DMS53 treated with DMSO at 0.1 percent for 48 hours (cell line): Measurements from ENCODE around the gene NTN3.
A peak's percentile ranks its signal among the peaks of the same experiment; 100 is the strongest.
"Not testable (repeated sequence)": the region's sequence is repeated elsewhere in the genome, so short reads cannot be mapped to it uniquely, and the experiment has no call there.

ENCODE experiments used
- DNase-seq: peaks from one replicate; lab custom pipeline; 2025; ENCODE audit not compliant: unreplicated experiment; lab: John Stamatoyannopoulos, UW

The NTN3 gene

DNA sequence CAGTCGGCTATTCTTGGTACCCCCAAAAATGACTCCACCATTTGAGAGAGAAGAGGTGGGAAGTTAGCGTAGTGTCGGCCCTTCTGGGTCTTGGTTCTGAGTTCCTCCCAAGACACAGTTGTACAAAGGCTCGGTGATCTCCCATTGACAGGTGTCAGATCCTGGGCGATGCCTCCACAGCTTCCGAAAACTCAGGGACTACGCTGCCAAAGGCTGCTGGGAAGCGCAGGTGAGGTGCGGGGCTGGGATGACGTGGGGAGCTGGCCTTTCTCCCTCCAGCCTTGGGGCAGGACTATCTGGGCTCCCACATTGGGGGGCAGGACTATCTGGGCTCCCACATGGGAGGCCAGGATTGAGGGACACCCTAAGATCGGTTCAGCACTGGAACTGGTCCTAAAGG lies 31.5 kb upstream of the NTN3 start:
- DNase-seq: no peak

DNA sequence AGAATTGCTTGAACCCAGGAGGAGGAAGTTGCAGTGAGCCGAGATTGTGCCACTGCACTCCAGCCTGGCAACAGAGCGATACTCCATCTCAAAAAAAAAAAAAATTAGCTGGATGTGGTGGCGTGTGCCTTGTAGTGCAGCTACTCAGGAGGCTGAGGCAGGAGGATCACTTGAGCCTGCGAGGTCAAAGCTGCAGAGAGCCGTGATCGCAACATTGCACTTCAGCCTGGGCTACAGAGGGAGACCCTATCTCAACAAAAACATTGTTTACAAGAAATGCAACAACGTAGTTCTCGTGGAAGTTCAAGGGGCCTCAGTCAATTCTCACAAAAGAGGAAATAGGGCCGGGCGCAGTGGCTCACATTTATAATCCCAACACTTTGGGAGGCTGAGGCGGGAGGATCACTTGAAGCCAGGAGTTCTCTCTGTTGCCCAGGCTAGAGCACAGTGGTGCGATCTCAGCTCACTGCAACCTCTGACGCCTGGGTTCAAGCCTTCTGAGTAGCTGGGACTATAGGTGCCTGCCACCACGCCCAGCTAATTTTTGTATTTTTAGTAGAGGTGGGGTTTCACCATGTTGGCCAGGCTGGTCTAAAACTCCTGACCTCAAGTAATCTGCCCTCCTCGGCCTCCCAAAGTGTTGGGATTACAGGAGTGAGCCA lies 29.8 kb upstream of the NTN3 start:
- not testable (repeated sequence) for DNase-seq

- no peak for DNase-seq
These were observed 27.5 kb upstream of the NTN3 start for GRCh38 chr16:2443555-2443954.

DNA sequence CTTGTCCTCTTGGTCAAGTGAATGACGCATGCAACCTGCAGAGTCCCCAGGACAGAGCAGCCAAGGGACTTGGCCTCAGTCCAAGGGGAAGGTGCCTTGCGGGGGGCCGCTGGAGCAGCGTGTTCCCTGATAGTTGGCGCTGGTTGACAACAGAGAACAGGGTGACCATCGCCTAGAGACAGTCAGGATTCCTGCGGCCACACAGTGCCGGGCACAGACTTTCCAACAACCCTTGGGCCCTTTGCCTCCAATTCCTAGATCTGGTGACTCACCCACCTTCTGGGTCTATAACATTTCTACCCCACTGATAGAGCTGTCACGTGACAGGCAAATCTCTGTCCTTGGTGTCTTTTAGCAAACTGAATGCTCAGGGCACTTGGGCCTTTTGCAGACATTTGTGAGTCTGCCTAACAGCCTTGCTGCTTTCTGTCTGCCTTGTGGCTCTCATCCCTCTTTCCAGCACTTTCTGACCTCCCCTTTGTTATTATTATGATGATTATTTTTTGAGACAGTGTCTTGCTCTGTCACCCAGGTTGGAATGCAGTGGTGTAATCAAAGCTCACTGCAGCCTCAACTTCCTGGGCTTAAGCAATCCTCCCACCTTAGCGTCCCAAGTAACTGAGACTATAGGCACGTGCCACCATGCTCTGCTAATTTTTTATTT lies 23.0 kb upstream of the NTN3 start:
- DNase-seq: no peak

DNA sequence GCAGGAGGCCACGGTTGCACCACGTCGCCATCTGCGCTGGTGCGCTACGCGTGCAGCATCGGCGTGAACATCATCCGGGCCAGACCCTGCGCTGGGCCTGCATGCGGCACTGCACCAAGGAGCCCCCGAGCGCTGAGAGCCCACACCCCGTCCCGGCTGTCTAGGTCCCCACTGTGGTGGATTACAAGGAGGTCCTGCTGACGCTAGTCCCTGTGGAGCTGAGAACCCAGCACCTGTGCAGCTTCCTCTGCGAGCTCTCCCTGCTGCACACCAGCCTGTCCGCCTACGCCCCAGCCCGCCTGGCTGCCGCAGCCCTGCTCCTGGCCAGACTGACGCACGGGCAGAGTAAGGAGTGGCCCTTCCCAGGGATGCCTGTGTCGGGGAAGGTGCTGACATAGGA lies 22.0 kb upstream of the NTN3 start:
- DNase-seq: no peak

- DNase-seq: no peak
These were observed 20.6 kb upstream of the NTN3 start for GRCh38 chr16:2450535-2450934.

DNA sequence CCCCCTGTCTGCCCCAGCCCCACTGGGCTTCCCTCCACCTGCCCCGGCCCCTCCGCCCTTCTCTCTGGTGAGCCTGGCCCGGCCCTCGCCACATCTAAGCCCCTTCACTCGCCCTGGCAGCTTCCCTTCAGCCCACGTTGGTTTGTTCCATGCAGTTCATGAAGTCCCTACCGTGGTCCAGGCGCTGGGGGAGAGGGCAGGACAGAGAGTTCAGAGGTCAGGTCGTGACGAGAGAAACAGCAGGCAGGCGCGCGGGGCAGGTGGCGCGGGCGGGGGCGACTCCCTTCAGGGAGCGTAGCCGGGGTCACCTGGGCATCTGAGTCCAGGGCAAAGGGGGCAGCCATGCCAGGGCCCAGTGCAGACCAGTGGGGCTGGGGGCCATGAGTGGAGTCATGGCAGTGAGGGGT lies 20.1 kb upstream of the NTN3 start:
- no peak for DNase-seq

GRCh38 chr16:2451851-2452320 lies 19.2 kb upstream of the NTN3 start:
- DNase-seq: no peak

- no peak for DNase-seq
These were observed 18.4 kb upstream of the NTN3 start for GRCh38 chr16:2452650-2453049.

DNA sequence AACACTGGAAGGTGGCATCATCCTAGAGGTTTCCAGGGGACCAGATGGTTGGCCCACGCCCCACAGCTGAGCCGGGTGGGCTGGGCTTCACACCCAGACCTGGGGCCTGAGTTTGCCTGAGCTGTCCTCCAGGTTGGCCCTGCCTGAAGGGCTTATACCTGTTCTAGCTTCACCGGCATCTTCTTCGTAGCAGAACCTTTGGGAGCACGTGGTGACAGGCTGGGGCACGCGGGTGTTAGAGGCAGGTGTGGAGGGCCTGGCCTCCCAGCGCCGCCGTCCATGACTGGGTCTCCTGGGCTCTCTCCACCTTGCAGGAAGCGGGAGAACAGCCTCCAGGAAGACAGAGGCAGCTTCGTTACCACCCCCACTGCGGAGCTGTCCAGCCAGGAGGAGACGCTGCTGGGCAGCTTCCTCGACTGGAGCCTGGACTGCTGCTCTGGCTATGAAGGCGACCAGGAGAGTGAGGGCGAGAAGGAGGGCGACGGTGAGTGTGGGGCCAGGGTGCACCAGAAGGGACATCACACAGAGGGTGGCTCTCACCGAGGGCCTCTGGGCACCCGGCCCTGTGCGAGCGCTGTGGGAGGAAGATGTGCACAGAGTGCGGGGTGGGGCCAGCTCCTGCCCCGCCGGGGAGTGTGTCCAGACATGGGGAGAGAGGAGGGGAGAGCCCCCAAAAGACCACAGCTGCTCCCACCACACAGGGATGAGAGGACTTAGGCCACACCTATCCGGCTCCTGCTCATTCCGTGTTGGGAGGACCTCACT lies 15.8 kb upstream of the NTN3 start:
- DNase-seq: no peak

DNA sequence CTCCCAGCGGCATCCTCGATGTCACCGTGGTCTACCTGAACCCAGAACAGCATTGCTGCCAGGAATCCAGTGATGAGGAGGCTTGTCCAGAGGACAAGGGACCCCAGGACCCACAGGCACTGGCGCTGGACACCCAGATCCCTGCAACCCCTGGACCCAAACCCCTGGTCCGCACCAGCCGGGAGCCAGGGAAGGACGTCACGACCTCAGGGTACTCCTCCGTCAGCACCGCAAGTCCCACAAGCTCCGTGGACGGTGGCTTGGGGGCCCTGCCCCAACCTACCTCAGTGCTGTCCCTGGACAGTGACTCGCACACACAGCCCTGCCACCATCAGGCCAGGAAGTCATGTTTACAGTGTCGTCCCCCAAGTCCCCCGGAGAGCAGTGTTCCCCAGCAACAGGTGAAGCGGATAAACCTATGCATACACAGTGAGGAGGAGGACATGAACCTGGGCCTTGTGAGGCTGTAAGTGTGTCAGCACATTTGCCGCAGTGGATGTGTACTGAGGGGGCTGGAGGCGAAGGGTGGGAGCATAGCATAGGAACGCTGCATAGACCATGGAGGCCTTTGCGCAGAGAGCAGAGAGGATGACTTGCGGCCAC lies 14.4 kb upstream of the NTN3 start:
- DNase-seq: no peak

- no peak for DNase-seq
These were observed 13.8 kb upstream of the NTN3 start for GRCh38 chr16:2457267-2457666.

DNA sequence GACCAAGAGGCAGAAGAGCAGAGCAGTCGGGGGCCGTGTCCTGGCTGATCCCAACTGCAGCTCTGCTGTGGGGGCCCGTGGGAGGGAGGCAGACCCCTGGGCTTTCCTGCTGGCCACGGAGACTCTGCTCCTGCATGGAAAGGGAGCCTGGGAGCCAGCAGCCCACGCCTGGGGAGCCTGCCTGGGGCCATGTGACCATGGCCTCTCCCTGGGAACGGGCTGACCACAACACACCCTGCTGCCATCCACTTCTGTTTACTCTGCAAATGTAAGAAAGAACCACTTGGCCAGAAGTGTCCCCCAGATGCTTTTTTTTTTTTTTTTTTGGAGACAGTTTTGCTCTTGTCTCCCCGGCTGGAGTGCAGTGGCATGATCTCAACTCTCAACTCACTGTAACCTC lies 13.2 kb upstream of the NTN3 start:
- DNase-seq: no peak

DNA sequence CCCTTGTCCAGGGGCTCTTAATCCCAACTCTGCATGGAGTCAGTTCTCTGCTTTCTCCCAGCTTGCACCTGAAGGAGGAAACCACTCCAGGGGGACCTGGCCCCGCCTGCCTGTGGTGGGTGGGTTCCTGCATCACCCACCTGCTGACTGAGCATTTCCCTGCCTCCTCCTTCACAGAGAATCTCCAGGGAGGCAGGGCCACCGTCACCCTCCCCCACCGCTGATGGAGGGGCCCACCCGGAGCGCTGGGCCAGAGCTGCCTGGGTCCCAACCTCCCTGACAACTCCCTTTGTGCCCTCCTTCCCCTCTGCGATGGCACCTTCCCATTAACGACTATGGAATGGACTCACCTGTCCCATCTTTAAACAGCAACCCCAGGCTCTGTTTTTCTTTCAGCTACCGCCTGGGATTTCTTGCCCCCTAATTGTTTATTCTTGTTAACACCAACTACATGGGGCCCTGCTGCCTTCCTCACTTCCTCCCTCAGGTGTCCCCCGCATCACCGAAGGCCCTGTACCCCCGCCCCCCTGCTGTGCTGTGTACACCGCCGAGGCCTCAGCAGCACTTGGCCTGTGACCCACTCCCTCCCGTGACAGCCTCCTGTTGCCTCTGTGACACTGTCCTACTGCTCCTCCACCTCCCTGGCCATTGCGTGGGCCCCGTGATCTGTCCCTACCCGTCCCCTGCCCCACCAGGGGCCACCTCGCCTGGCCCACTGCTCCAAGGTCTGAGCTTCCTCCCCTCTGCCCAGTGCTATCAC lies 12.0 kb upstream of the NTN3 start:
- DNase-seq: no peak

DNA sequence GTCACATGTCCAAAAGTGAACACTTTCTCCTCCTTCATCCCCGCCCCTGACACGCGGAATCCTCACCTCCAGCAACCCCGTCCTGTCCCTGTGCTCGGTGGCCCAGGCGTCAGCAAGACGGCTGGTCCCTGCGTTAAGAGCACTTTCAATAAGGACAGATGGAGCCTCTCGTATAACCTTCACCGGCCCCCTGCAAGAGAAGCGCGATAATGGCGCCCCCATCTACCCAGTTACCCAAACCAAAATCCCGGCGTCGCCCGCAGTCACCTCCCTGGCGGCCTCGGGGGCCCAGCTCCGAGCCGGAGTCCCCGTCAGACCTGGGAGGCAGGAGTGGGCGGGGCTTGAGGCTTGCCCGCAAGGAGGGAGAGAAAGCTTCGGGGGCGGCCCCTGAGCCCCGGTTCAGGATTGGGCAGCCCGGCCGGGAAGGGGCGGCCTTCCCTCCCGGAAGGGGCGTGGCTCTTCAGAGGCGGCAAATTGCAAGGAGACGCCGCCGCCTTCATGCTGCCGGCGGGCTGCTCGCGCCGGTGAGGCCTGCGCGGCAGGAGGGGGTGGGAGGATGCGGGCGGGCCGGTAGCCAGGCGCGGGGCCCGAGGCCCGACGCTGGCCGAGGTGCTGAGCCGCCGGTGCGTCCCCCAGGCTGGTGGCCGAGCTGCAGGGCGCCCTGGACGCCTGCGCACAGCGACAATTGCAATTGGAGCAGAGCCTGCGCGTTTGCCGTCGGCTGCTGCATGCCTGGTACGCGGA lies 11.3 kb upstream of the NTN3 start, which contains the start of gene TEDC2:
Gene TEDC2 (plus strand): TSS at position 463 of the 744 bp plus-strand sequence. CDS start 36 bp downstream, at position 499.
- DNase-seq: peak; percentile 82

DNA sequence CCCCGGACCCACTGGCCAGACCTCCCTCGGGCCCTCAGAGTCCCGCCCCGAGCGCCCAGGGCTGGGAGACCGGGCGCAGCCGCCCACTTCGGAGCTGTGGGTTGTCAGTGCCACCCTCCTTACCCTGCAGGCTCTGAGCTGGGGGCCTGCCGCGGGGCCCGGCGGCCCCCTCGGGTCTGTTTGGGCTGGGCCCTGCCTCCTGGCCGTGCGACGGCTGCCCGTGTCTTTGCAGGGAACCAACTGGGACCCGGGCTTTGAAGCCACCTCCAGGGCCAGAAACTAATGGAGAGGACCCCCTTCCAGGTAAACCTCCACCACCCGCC lies 10.7 kb upstream of the NTN3 start:
- no peak for DNase-seq

DNA sequence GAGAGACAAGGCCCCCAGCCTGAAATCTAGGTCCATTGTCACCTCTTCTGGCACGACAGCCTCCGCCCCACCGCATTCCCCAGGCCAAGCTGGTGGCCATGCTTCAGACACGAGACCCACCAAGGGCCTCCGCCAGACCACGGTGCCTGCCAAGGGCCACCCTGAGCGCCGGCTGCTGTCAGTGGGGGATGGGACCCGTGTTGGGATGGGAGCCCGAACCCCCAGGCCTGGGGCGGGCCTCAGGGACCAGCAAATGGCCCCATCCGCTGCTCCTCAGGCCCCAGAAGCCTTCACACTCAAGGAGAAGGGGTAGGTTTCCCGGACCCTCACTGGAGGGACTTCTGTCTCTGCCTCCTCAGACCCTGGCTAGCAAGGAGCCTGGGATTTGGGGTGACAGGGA lies 10.2 kb upstream of the NTN3 start:
- no peak for DNase-seq

DNA sequence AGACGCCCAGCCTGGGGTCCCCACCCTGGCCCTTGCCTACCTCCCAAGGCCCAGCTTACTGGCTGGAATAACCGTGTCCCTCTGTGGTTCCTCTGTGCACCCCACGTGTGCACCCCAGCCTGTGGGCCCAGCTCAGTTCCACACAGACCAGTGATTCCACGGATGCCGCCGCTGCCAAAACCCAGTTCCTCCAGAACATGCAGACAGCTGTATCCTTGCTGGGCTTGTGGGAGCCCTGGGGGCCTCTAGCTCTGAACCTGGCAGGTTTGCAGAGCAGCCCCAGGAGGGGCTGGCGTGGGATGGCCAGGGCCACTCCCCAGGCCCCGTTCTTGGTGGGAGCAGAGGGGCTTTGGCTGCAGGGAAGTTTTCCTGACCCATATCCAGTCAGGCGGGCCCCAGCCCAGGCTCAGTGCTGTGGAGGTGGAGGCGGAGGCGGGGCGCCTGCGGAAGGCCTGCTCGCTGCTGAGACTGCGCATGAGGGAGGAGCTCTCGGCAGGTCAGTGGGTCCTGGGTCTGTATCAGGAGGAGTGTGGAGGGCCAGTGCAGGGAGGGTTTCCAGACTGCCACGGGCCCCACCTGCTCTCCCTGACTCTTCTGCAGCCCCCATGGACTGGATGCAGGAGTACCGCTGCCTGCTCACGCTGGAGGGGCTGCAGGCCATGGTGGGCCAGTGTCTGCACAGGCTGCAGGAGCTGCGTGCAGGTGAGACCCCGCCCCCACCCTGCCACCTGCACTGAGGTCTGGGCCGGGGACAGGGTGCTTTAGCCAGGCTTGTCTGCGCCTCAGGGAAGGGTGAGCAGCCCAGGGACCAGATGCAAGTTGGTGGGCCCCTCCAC lies 8.8 kb upstream of the NTN3 start:
- DNase-seq: no peak

DNA sequence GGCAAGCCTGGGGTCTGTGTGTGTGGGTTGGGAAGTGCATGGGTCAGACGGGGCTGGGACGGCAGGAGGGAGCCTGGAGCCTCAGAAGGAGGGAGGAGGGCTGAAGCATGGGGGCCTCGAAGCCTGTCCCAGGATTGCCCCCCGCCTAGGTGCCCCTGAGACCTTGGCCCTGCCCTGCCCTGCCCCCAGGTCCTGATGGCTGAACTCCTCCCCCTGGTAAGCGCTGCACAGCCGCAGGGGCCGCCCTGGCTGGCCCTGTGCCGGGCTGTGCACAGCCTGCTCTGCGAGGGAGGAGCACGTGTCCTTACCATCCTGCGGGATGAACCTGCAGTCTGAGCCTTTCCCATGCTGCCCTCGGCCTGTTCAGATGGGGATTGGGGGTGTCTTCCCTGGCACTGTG lies 6.8 kb upstream of the NTN3 start:
- DNase-seq: no peak
